Islet precursor cell (in vitro differentiated cells): ENCODE results near the gene GALR1.
"Not testable (repeated sequence)": the region's sequence is repeated elsewhere in the genome, so short reads cannot be mapped to it uniquely, and the experiment has no call there.

Experiments
- DNase-seq: peaks from one replicate; pipeline ENCODE4 v3.0.0-alpha.2; 2018

The GALR1 gene, protein sequence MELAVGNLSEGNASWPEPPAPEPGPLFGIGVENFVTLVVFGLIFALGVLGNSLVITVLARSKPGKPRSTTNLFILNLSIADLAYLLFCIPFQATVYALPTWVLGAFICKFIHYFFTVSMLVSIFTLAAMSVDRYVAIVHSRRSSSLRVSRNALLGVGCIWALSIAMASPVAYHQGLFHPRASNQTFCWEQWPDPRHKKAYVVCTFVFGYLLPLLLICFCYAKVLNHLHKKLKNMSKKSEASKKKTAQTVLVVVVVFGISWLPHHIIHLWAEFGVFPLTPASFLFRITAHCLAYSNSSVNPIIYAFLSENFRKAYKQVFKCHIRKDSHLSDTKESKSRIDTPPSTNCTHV

DNA sequence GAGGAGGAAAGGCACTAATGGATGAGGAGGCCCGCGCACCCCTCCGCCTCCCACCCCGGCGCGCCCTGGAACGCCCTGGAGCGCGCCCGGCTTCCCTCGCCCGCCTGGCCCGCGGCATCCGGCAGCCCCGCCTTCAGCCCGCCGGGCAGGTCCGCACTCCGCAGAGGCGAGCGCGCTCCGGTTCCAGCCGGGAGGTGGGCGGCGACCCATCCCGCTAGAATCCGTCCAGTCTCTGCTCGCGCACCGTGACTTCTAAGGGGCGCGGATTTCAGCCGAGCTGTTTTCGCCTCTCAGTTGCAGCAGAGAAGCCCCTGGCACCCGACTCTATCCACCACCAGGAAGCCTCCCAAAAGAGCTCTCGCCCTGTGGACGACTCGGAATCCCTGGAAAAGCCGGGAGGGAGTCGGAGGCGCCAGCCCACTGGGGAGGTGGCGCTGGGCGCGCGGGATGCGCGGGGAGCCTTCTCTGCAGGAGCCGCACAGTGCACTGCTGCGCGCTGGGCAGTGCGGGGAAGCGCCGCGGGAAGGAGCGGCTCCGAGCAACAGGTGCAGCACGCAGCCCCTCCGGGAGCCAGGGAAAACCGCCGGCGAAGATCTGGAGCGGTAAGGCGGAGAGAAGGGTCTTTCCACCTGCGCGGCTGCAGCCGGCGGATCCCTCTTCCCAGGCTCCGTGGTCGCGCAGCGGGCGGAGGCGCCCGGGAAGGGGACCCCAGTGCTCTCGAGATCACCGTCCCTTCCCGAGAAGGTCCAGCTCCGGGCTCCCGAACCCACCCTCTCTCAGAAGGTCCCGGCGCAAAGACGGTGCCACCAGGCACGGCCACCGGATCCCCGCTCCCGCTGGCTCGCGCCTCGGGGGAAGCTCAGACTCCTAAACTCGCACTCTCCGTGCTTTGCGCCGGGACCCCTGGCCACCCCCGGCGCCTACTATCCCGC lies at the start of gene GALR1:
TSS of gene GALR1 (plus strand) at position 280 of the 932 bp plus-strand sequence. CDS start 701 bp downstream, outside the sequence.
- DNase-seq, result no peak

DNA sequence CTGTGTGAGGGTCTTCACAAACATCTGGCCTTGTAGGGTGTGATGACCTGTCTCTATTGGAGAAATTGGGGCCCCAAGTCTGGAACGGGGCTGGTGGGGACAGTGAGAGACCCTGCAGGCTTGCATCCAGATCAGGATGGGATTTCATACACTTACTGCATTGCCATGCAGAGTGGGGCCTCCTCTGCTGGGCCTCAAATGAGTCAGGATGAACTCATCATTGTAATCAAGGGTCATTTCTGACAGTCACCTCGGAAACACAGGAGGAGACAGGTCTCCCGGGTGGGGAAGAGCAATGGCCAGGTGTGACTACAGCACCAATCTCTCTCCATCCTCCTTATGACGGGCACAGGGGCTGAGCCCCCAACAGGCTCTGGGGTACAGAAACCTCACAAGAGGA lies 48.1 kb upstream of the GALR1 start:
- DNase-seq, result no peak

DNA sequence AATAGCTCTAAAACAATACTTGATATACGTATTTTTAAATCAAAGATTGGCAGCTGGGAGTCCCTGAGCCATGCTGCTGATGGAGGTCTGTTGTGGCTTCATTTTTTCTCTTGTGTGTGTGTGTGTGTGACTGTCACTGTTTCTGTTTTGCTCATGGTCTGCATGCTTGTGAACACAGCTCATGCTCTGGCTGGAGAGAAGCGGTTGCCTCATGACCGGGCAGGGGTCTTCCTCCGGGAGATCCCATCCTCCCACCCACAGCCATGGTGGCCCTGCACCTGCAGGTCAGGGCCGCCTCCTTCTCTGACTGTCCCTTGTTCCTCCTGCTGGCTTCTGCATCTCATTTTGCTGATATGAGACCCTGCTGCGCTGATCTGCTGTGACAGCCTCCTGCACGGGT lies 47.3 kb upstream of the GALR1 start:
- no peak for DNase-seq

DNA sequence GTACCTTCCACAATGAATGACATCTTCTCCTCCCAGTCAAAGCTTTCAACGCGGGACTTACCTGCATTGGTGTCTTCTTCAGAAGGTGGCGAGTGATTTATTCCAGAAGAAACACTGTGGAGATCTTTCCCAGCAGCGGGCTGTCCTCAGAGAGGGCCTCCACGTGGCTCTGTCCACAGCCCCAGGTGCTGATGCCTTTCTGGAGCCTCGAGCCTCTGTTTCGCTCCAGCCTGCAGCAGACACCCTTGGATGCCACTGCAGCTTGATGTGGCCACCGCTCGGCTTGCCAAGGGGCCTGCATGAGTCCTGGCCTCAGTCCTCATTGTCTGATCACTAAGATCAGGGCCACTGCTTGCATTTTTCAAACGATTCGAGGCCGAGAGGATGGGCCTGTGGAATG lies 46.6 kb upstream of the GALR1 start:
- peak; percentile 67 for DNase-seq

DNA sequence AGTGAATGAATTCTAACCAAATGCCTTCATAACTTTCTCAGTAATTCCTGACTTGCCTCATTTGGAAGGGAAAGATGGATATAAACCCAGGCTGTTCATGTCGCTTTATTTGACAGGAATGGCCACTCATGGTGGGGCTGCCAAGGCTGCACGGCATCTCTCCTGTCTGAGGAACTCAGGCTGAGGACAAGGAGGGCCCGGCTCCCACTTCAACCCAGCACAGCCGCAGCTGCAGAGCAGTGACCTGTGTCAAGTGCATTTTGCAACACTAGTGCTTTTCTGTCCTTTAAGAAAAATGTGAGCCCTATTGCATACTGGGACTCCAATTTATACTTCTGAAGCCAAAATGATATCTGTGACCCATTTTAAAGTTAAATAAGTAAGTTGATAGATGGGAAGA lies 45.8 kb upstream of the GALR1 start:
- DNase-seq, result no peak

DNA sequence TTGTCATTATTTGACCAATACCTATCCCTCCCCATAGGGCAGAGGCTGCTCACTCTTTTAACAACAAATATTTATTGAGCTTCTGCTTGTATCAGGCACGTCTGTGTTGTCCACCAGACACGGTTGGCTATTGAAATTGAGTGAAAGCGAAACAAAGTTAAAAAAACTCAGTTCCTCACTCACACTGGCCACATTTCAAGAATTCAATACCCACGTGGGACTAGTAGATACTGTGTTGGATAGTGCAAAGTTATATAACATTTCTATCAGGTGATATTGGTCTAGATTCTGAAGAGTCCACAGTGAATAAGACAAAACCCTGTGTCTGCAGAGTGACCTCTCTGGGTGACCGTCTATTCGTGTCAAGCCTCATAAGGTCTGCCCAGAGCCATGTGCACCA lies 43.9 kb upstream of the GALR1 start:
- DNase-seq, result no peak

DNA sequence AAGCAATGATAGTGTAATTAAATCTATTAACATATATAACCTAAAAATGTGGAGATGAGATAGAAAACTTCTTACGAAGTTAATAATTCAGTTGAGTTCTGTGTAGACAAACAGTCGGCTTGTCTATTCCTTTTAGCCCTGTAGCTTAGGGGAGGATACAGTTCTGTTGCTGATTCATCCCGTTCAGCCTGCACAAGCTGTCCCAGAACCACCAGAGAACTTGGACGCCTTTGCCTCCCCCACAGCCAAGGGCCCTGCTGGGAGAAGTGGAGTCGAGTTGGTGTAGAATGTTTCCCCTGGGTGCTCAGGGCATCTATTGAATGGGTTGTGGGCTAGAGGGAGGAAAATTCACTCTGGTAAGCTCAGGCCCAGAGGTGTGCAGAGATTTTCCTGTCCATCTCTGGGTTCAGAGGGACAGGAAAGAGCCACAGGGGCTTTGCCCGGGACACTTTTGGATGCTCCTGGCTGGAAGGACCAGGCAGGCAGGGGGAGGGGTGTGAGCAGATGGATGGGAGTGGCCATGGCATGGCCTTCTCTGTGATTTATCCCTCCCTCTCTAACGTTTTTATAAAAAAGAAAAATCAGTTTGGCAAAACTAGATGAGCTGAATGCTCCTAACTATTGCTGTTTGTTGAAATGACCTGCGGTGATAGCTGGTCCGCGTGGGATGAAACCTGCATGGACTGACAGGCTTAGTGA lies 42.8 kb upstream of the GALR1 start:
- DNase-seq, result no peak

DNA sequence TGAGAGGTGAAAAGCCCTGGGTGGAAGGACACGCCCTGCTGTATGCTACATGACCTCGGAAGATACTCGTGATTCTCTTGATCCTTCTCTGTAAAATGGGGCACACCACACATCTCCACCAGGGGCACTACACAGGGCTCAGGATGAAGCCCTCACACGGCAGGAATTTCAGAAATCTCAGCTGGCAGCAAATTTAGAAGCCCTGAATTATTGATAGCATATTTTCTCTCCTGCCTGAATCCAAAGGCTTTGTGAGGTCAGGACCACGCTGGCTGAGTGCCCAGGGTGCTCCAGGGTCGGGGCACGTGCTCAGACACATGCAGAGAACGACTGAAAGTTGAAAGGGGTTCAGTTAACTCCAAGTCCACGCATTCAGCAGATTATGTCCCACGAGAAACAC lies 42.1 kb upstream of the GALR1 start:
- no peak for DNase-seq

DNA sequence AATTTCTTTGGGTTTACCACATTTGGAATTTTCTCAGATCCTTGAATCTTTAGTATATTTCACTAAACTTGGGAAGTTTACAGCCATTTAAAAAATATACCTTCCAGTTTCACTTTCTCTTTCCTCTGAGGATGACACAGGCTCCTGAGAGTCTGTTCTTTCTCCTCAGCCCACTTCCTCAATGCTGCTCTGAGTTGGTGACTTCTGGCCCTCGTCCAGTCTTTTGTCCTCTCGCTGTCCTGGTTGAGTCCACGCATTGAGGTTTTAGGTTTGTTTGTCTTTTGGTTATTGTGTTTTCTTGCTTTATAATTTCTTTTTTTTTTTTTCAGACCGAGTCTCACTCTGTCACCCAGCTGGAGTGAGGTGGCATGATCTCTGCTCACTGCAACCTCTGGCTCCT lies 40.7 kb upstream of the GALR1 start:
- no peak for DNase-seq

DNA sequence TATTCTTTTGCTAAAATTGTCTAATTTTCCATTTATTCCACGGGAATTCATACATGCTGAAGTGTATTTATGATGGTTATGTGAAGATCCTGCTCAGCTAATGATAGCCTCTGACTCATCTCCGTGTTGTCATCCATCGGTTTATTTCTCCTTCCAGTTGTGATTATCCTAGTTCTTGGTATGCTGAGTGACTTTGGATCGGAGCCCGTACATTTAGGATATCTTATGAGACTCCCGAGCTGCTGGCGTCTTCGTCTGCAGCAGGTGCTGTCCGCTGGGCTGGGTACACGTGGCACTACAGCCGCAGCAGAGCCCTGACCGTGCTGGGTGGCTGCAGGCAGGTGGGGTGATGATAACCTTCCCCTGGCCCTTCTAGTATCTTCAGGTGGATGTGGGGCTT lies 40.1 kb upstream of the GALR1 start:
- DNase-seq, result no peak

DNA sequence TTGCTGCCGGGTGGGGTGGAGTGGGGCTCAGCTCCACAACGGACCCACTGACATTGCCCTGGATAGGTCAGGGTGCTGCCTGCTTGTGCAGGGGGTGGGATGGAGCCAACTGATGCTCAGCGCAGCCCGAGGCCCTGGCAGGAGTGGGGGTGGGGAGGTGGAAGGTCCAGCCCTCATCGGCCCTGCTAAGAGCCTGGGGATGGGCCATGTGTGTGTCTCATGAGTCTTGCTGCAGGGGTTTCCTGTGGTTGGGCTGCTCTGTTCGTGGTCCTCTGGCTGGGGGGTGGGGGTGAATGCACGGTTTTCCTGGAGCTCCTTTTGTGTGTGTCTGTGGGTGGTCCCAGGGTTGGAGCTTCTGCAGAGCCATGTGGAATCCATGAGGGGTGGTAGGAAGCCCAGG lies 39.4 kb upstream of the GALR1 start:
- no peak for DNase-seq

DNA sequence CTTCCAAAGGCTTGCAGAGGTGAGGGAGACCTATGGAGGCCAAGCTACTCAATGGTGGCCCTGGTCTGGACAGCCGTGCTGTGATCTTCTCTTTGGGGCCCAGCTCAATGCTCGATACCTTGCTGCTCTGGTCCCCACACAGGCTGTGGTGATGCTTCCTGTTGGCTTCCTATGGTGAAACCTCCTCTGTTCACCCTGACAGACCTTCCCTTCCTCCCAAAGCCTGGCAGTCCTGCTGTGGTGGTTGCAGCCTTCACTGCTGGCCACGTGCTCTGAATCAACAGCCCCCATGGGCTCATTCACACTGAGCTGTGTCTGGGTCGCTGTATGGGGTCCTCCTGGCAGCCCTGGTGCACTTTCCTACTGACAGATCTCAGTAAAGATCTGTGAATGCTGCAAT lies 31.0 kb upstream of the GALR1 start:
- no peak for DNase-seq

DNA sequence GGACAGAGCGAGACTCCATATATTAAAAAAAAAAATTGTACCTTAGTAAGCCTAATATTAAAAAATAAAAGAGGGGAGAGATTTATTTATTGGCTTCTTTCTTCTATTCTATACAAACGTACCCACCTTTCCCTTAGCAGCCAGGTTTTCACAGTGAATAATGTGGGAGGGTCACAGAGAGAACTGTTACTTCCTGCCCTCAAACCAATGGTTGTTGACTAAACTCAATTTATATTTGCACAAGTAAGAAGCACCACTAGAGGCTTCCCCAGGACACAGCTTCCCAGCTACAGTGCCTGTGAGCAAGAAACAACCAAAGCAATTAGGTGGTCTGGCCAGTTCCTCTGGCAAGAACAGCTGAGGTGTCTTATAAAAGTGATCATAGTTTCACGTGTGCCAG lies 28.9 kb upstream of the GALR1 start:
- no peak for DNase-seq

DNA sequence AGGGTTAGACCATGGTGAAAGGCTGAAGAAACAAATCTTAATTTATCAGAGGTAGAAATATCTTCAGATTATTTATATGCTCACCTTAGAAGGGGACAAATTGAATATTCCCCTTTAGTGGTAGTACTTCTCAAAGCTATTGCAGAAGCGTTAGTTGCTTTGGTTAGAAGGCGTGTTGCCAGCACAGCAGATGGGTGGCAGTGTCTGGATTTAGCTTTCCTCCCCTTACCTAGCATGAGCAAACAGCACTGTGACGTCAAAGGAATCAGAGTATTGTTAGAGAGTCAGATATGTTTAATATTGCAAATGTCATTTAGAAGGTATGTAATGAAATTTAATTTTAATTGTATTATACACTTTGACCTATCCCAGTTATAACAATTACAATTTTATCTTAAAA lies 27.2 kb upstream of the GALR1 start:
- no peak for DNase-seq

DNA sequence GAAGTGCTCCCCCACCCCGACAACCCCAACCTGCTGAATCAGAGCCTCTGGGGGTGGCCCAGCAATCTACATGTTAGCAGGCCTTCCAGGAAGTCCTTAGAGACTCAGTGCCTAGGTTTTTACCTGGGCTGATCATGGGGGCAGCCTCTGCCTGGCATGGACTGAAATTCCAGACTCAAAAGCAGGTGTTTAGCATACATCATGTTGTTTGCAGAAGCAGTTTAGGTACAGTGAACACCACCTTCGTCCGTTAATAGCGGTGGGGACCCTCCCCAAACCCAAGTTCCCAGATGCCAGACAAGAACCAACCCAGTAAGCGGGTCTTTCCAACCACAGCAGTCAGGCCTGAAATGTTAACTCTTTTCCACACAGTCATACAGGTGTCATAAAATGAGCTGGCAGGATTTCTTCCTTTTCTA lies 26.4 kb upstream of the GALR1 start:
- no peak for DNase-seq

DNA sequence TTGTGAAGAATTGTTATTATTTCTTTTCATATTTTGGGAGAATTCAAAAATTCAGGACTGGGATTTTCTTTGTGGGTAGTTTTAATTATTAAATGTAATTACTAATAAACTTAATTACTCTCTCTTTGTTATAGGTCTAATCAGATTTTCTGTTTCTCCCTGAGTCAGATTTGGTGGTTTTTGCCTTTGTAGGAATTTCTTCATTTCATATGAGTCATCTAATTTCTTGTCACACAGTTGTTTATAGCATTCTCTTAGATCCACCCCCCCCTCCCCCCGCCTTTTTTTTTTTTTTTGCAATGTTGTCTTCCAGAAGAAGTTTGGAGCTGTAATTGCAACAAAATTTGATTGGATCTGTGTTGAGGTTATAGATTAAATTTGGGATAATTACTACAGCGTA lies 26.0 kb upstream of the GALR1 start:
- DNase-seq, result no peak

DNA sequence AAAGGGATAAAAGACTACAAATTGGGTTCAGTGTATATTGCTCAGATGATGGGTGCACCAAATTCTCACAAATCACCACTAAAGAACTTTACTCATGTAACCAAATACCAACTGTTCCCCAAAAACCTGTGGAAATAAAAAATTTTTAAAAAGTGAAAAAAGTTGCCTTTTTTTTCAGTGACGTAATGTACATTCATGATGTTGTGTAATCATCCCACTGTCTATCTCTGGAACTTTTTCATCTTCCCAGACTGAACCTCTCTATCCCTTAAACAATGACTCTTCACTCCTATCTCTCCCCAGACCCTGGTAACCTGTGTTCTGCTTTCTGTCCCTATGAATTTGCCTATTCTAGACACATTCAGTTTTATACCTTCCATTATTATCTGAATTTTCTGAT lies 19.0 kb upstream of the GALR1 start:
- no peak for DNase-seq

DNA sequence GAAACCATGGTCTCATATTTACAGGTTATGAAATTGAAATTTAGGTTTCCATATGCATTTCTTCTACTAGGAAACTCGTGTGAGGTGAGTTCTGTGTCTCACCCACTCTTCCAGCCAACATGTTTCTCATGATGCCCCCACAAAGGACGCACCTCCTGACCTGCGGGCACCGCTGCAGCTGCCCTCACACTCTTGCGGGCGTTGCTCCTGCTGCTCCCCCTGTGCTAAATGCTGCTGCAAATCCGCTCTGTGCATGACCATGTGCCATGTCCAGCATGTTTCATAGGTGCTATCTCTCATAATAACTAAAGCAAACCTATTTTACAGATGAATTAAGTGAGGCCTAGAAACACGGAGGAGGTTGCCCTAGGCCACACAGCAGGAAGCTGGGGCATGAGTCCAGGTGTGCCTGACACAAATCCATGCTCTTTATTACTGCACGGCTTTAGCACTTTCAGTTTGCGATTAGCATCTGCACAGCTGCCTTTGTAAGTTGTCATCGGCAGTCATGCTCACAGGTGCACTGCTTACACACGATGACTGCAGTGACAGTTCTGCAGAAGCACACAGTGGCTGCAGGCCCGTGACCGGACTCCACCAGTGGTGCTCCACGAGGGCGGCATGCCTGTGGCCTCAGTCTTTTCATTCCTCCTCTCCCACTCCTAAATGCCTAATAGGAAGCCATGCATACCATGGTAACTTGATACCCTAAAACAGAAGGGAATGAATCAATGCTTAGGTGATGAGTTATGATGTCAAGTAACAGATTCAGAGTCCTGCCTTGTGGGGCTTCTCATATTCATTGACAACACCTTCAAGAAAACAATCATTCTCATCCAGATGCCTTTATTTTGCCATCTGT lies 14.9 kb upstream of the GALR1 start:
- DNase-seq, result no peak

DNA sequence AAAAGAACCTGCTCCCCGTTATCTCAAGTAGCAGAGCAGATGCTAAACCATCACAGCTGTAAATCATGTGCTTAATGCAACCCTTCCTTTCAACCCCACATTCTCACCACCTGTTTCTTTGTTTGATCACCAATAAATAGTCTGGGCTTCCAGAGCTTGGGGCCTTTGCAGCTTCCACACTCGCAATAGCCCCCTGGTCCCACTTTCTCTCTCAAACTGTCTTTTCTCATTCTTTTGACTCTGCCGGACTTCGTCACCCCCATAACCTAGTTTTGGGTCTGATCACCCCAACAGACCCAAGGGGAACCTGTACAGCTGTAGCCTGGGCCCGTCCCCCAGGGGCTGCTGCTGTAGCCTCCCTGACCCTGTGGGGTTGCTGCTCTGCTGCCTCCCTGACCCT lies 10.4 kb upstream of the GALR1 start:
- not testable (repeated sequence) for DNase-seq

DNA sequence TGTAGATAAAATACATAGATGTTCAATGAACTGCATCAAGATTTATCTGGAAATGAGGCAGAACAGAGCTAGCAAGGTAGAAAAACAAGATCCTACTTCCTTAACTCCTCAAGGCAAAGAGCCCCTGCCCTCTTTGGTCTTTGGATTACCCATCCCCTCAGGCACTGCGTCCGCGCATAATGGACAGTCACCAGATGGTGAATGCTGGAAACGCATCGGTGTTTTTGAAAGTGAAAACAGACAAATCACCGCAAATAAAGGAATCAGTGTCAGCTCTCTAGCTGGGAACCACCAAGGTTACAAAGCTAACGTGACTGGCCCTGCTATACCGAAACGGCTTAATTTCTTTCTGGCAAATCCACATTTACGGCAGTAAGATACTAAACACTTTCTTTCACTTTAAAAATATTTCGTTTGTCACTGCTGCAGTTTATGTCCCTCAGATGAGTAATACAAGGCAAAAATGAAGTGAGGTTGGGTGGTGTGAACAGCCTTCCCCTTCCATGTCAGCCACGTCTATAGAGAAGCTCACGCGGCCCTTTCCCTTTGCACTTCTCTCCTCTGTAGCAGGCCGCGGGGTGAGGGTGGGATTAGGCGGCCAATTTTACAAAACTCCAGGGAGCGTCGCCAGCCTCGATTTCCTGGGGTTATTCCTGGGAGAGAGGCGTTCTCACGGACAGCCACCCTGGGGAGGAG lies 627 bp upstream of the GALR1 start:
- no peak for DNase-seq

DNA sequence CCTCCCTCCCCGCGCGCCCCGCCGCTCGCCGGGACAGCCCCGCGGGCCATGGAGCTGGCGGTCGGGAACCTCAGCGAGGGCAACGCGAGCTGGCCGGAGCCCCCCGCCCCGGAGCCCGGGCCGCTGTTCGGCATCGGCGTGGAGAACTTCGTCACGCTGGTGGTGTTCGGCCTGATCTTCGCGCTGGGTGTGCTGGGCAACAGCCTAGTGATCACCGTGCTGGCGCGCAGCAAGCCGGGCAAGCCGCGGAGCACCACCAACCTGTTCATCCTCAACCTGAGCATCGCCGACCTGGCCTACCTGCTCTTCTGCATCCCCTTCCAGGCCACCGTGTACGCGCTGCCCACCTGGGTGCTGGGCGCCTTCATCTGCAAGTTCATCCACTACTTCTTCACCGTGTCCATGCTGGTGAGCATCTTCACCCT lies 865 bp downstream of the GALR1 start:
- DNase-seq, result no peak
